HCT116 (cell line): Measurements from ENCODE around the gene EFCAB12. TPM values are rescaled to one million over a fixed set of nuclear protein-coding genes. Genes with fewer than 3 reads are reported as not detected.

ENCODE experiments used
- ATAC-seq: fragments of 200-7000 bp; cut with Tn5 transposase; 2 replicates; pipeline ENCODE4 v1.9.1; 2020; ENCODE audit warnings: mild to moderate bottlenecking, moderate library complexity
- BruUV-seq: library from RNA; stranded (reverse); fragments of 400-500 nt; replicated peaks from 2 replicates; lab custom pipeline; 2021; lab: Mats Ljungman, UMichigan
- CTCF ChIA-PET: fragments of 300-600 bp; sonication (Branson Sonifier 250); formaldehyde crosslinking; loops from one replicate; lab custom pipeline; 2021; ENCODE audit warnings: antibody characterized with exemption; lab: Charles Lee
- POLR2A ChIA-PET: fragments of 300-600, 350-600 bp; sonication (Branson Sonifier 250); formaldehyde crosslinking; loops from one replicate; lab custom pipeline; 2021; ENCODE audit warnings: antibody characterized with exemption; lab: Charles Lee
- RAD21 ChIA-PET, 2 experiments: fragments of 300-600 bp; sonication (Branson Sonifier 250); formaldehyde crosslinking; loops; one replicate each; lab custom pipeline; 2023; ENCODE audit warnings: low total read pairs in 2 of 2; ENCODE audit not compliant: uncharacterized antibody in 2 of 2, unreplicated experiment in 2 of 2, low non-redundant PET in 1 of 2; lab: Charles Lee
- DNase-seq: peaks from one replicate; pipeline ENCODE4 v3.0.0-alpha.2; 2010; ENCODE audit warnings: low read depth, low spot score
- H2AFZ ChIP-seq: fragments of 200-600 bp; shearing (Covaris generic), sonication (generic); 2 replicates; pipeline ENCODE4 v1.6.1; 2017; ENCODE audit warnings: low read depth, mixed run types, mixed read lengths, antibody characterized with exemption, low read length; ENCODE audit not compliant: poor library complexity, severe bottlenecking
- H3K27ac ChIP-seq: 2 replicates; pipeline ENCODE4 v1.5.1; 2012; ENCODE audit warnings: low read depth, low read length
- H3K27me3 ChIP-seq: fragments of 200-600 bp; sonication (generic); 2 replicates; pipeline ENCODE4 v1.6.1; 2016; ENCODE audit warnings: mixed run types, low read length, mixed read lengths; ENCODE audit not compliant: insufficient read depth
- H3K36me3 ChIP-seq, 2 experiments: fragments of 200-500 bp in 1 of 2; fragments of 200-600 bp in 1 of 2; sonication (Bioruptor generic) in 1 of 2; sonication (generic) in 1 of 2; 2 replicates each; pipeline versions ENCODE4 v1.5.1 to v1.6.1; 2014 to 2016; ENCODE audit warnings: low read length in 2 of 2, inconsistent platforms in 1 of 2, mixed read lengths in 1 of 2, mixed run types in 1 of 2; ENCODE audit not compliant: insufficient read depth in 2 of 2, control insufficient read depth in 1 of 2
- H3K4me1 ChIP-seq, 2 experiments: fragments of 200-600 bp in 1 of 2; sonication (generic) in 1 of 2; 2 replicates each; pipeline versions ENCODE4 v1.5.1 to v1.6.1; 2012 to 2017; ENCODE audit warnings: low read length in 2 of 2, inconsistent platforms in 1 of 2, mild to moderate bottlenecking in 1 of 2, mixed read lengths in 1 of 2, mixed run types in 1 of 2, moderate library complexity in 1 of 2; ENCODE audit not compliant: insufficient read depth in 2 of 2, control insufficient read depth in 1 of 2
- H3K4me2 ChIP-seq: fragments of 200-600 bp; sonication (generic); 2 replicates; pipeline ENCODE4 v1.6.1; 2017; ENCODE audit warnings: mixed run types, low read length, mixed read lengths
- H3K4me3 ChIP-seq, 2 experiments: fragments of 200-600 bp in 1 of 2; sonication (generic) in 1 of 2; replicated peaks in 1 of 2; 2 replicates each; pipeline ENCODE4 v1.5.1; 2011 to 2016; ENCODE audit warnings: low read length in 2 of 2, control low read depth in 1 of 2, low read depth in 1 of 2, mild to moderate bottlenecking in 1 of 2, mixed read lengths in 1 of 2, mixed run types in 1 of 2
- H3K79me2 ChIP-seq: fragments of 200-600 bp; sonication (generic); 2 replicates; pipeline ENCODE4 v1.6.1; 2017; ENCODE audit warnings: mild to moderate bottlenecking, mixed run types, low read length, moderate library complexity, mixed read lengths; ENCODE audit not compliant: insufficient read depth
- H3K9ac ChIP-seq: fragments of 200-600 bp; sonication (generic); 2 replicates; pipeline ENCODE4 v1.6.1; 2016; ENCODE audit warnings: low read length, mixed read lengths
- H3K9me2 ChIP-seq: fragments of 200-600 bp; sonication (generic), shearing (Covaris generic); 2 replicates; pipeline ENCODE4 v1.6.1; 2017; ENCODE audit warnings: mixed run types, mild to moderate bottlenecking, moderate library complexity; ENCODE audit not compliant: insufficient read depth
- H3K9me3 ChIP-seq, 2 experiments: fragments of 200-500 bp in 1 of 2; fragments of 200-600 bp in 1 of 2; sonication (Bioruptor generic) in 1 of 2; sonication (generic) in 1 of 2; 2 replicates each; pipeline ENCODE4 v1.6.1; 2014 to 2017; ENCODE audit warnings: low read length in 2 of 2, mixed read lengths in 2 of 2, inconsistent platforms in 1 of 2, low read depth in 1 of 2, mild to moderate bottlenecking in 1 of 2, mixed run types in 1 of 2, moderate library complexity in 1 of 2; ENCODE audit not compliant: control insufficient read depth in 1 of 2, insufficient read depth in 1 of 2
- H4K20me1 ChIP-seq: fragments of 200-600 bp; sonication (generic), shearing (Covaris generic); 2 replicates; pipeline ENCODE4 v1.6.1; 2017; ENCODE audit warnings: mixed run types, mild to moderate bottlenecking, moderate library complexity; ENCODE audit not compliant: insufficient read depth
- EZH2 ChIP-seq: fragments of 200-600 bp; sonication (generic); IDR thresholded peaks from 2 replicates; pipeline ENCODE4 v1.6.1; 2017; ENCODE audit warnings: antibody characterized with exemption, mixed run types
- YY1 ChIP-seq: IDR thresholded peaks from 2 replicates; pipeline ENCODE4 v1.6.1; 2011; ENCODE audit warnings: low read length, low read depth, moderate library complexity, mild to moderate bottlenecking; ENCODE audit not compliant: insufficient replicate concordance; ENCODE audit errors: extremely low read depth
- intact Hi-C: fragments of 100-400 bp; cut with micrococcal nuclease; formaldehyde crosslinking; loops from 2 replicates; pipeline ENCODE4 v1.10.0; 2022
- total RNA-seq: library from RNA; stranded (reverse); gene quantifications from one replicate; pipeline ENCODE4 v1.2.1, GENCODE V29; 2021; ENCODE audit not compliant: unreplicated experiment
- TF ChIP-seq, protein P1 (sequence below): IDR thresholded peaks from 2 replicates; pipeline ENCODE4 v1.6.1; 2012

Gene EFCAB12
- total RNA-seq, 1 experiment from 2014 or later, result 0.42 TPM

DNA sequence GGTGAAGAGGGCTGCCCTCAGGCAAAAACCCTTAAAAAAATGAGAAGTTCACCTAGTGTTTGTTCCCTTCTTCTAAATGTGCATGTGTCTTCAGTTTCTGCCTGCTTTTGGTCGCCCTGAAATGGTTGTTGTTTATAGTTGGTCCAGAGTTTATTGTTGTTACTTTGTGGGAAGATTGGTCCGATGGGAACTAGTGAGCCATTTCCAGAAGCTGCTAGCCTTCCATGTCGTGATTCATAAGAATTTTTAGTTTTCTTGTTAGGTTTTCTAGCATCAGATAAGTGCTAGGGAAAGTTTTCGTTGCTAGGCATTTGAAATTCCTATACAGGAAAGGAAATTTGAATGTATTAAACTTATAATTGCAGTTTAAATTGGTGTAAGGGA is 45.3 kb upstream of the EFCAB12 start:
- no peak overlapping the region for H2AFZ ChIP-seq
- ATAC-seq, result no peak
- ChIA-PET RAD21 (no interaction called here), POLR2A (no interaction called here), CTCF (no interaction called here)
- H3K9me2 ChIP-seq, result no peaks in the 10 kb centered on the region
- no peaks in the 10 kb centered on the region for H3K9me3 ChIP-seq
- no peaks in the 10 kb centered on the region for H3K79me2 ChIP-seq
- no peaks in the 10 kb centered on the region for H3K27me3 ChIP-seq
- H3K4me1 ChIP-seq, result no peaks in the 10 kb centered on the region
- BruUV-seq, result no TSS peak
- H3K4me2 ChIP-seq, result no peak overlapping the region
- H3K27ac ChIP-seq, result no peak overlapping the region
- intact Hi-C loops, result no loop called here
- H3K36me3 ChIP-seq, result peaks cover 7% of the 10 kb centered on the region in 2 experiments; a peak in 1 of 4 replicates
- H4K20me1 ChIP-seq, result no peaks in the 10 kb centered on the region
- no peak overlapping the region for H3K9ac ChIP-seq
- no peak overlapping the region for H3K4me3 ChIP-seq
- no peak for DNase-seq
- TF ChIP-seq EZH2, result no peak
- TF ChIP-seq YY1, result no peak

DNA sequence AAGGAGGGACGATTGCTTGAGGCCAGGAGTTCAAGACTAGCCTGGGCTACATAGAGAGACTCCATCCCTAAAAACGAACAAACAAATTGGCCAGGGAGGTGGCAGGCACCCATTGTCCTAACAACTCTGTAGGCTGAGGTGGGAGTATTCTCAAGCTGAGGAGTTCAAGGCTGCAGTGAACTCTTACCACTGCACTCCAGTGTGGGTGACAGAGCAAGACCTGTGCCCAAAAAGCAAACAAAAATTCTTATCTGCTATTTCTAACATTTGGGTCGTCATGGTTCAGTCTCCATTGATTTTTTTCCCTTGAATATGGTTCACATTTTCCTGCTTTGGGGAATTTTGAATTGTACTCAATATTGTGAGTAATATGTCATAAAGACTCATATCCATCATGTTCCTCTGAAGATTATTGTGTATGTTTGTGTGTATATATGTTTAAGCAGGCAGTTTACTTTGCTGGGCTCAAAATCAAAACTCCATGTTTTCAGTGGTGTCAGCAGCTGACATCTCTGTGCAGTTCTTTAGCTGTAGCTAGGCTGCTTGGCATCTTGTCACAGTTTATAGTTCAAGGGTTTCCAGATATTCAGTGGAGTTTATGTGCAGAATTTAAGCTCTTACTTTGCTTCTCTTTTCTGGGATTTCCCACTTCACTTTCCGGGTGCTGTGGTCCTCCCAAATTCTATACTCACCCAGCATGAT is 44.8 kb upstream of the EFCAB12 start:
- H3K4me3 ChIP-seq, result no peak overlapping the region
- DNase-seq, result no peak
- H3K36me3 ChIP-seq, result peaks cover 7% of the 10 kb centered on the region in 2 experiments; a peak in 1 of 4 replicates
- no peak for ATAC-seq
- H3K79me2 ChIP-seq, result no peaks in the 10 kb centered on the region
- intact Hi-C loops, result no loop called here
- ChIA-PET CTCF (no interaction called here), POLR2A (no interaction called here), RAD21 (no interaction called here)
- H3K9me2 ChIP-seq, result no peaks in the 10 kb centered on the region
- H3K9ac ChIP-seq, result no peak overlapping the region
- TF ChIP-seq, protein P1, sequence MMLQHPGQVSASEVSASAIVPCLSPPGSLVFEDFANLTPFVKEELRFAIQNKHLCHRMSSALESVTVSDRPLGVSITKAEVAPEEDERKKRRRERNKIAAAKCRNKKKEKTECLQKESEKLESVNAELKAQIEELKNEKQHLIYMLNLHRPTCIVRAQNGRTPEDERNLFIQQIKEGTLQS, result no peak
- BruUV-seq, result no TSS peak
- no peaks in the 10 kb centered on the region for H4K20me1 ChIP-seq
- H3K4me2 ChIP-seq, result no peak overlapping the region
- no peaks in the 10 kb centered on the region for H3K9me3 ChIP-seq
- H2AFZ ChIP-seq, result no peak overlapping the region
- H3K27me3 ChIP-seq, result no peaks in the 10 kb centered on the region
- H3K4me1 ChIP-seq, result no peaks in the 10 kb centered on the region
- no peak overlapping the region for H3K27ac ChIP-seq
